Activated CD4-positive, alpha-beta T cell treated with anti-CD3 and anti-CD28 coated beads for 48 hours (primary cell): ENCODE measurements around the gene ACSL5.

ENCODE experiments used
- DNase-seq: peaks from one replicate; pipeline ENCODE4 v3.0.0-alpha.2; 2020

Gene ACSL5

GRCh38 chr10:112467541-112468075 is 93.7 kb downstream of the ACSL5 start:
- no peak for DNase-seq

GRCh38 chr10:112471878-112472487 is 98.1 kb downstream of the ACSL5 start:
- DNase-seq, result no peak

DNA sequence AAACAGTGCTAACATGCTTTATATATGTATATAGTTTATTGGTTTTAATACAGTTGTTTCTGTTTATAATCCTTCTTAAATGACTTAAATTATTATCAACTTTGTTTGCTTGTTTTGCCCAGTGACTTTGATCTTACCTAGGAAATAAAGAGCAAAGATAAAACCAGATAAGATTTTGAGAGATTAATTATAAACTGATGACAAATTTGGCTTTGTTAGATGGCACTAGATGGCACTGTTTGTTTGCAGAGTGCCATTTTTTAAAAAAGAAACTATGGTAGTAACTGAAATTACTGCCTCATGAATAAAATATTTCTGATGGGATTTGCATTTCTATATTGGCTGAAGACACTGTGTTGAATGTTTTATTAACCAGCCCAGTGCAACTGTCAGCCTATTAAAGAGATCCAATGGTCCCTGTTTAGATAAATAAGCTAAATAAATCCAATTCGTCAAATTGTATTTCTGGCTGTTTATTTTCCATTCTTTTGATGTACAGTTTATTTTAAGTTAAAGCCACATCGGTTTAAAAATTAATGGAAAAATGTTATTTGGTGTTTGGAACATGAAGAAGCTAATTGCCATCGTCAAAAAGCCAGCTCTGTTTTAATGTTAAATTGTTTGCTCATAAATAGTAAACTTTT is 101.8 kb downstream of the ACSL5 start:
- DNase-seq, result no peak
